ENCODE results near the gene EFNA1.

Gene EFNA1

GRCh38 chr1:155086856-155087535 is 40.7 kb upstream of the EFNA1 start:
- TF ChIP-seq TAF1 (IDR thresholded peaks at IDR 0.05; ENCODE audit: borderline replicate concordance, insufficient read depth, low read length): no peak
- TF ChIP-seq REST (IDR thresholded peaks at IDR 0.05; ENCODE audit: insufficient read depth in 1 of 2, low read depth in 2 of 2, low read length in 2 of 2): no peak
- no peak for TF ChIP-seq FOXP2 (optimal IDR thresholded peaks at IDR 0.05; ENCODE audit: borderline replicate concordance, extremely low read depth, extremely low read length, insufficient read depth)
- no peak for TF ChIP-seq SIN3A (IDR thresholded peaks at IDR 0.05; ENCODE audit: borderline replicate concordance, insufficient read depth, low read length)
- TF ChIP-seq POLR2AphosphoS5 (IDR thresholded peaks at IDR 0.05; ENCODE audit: low read depth, low read length): no peak

- TF ChIP-seq FOXP2 (optimal IDR thresholded peaks at IDR 0.05; ENCODE audit: borderline replicate concordance, extremely low read depth, extremely low read length, insufficient read depth) (no peak), SIN3A (IDR thresholded peaks at IDR 0.05; ENCODE audit: borderline replicate concordance, insufficient read depth, low read length) (no peak), POLR2AphosphoS5 (IDR thresholded peaks at IDR 0.05; ENCODE audit: low read depth, low read length) (no peak), TAF1 (IDR thresholded peaks at IDR 0.05; ENCODE audit: borderline replicate concordance, insufficient read depth, low read length) (no peak), REST (IDR thresholded peaks at IDR 0.05; ENCODE audit: insufficient read depth in 1 of 2, low read depth in 2 of 2, low read length in 2 of 2) (no peak)
Observed at GRCh38 chr1:155091071-155092051, 36.3 kb upstream of the EFNA1 start.

- TF ChIP-seq SIN3A (IDR thresholded peaks at IDR 0.05; ENCODE audit: borderline replicate concordance, insufficient read depth, low read length): no peak
- no peak for TF ChIP-seq TAF1 (IDR thresholded peaks at IDR 0.05; ENCODE audit: borderline replicate concordance, insufficient read depth, low read length)
- TF ChIP-seq FOXP2 (optimal IDR thresholded peaks at IDR 0.05; ENCODE audit: borderline replicate concordance, extremely low read depth, extremely low read length, insufficient read depth): no peak
- no peak for TF ChIP-seq REST (IDR thresholded peaks at IDR 0.05; ENCODE audit: insufficient read depth in 1 of 2, low read depth in 2 of 2, low read length in 2 of 2)
- TF ChIP-seq POLR2AphosphoS5 (IDR thresholded peaks at IDR 0.05; ENCODE audit: low read depth, low read length): no peak
Observed at GRCh38 chr1:155092131-155092530, 35.5 kb upstream of the EFNA1 start.

- TF ChIP-seq REST (IDR thresholded peaks at IDR 0.05; ENCODE audit: insufficient read depth in 1 of 2, low read depth in 2 of 2, low read length in 2 of 2) (no peak), SIN3A (IDR thresholded peaks at IDR 0.05; ENCODE audit: borderline replicate concordance, insufficient read depth, low read length) (no peak), FOXP2 (optimal IDR thresholded peaks at IDR 0.05; ENCODE audit: borderline replicate concordance, extremely low read depth, extremely low read length, insufficient read depth) (no peak), TAF1 (IDR thresholded peaks at IDR 0.05; ENCODE audit: borderline replicate concordance, insufficient read depth, low read length) (no peak), POLR2AphosphoS5 (IDR thresholded peaks at IDR 0.05; ENCODE audit: low read depth, low read length) (no peak)
Observed at GRCh38 chr1:155092641-155093040, 35.0 kb upstream of the EFNA1 start.

All from PFSK-1 (cell line).